Neutrophil (primary cell): Measurements from ENCODE around the gene APBA2.

Experiments
- H3K27ac ChIP-seq: fragments of 200-600 bp; sonication (generic); 2 replicates; pipeline ENCODE4 v1.5.1; 2016; ENCODE audit warnings: mild to moderate bottlenecking, moderate library complexity
- H3K27me3 ChIP-seq: fragments of 200-600 bp; sonication (generic); 2 replicates; pipeline ENCODE4 v1.6.0; 2016; ENCODE audit warnings: mild to moderate bottlenecking
- H3K36me3 ChIP-seq: fragments of 200-600 bp; sonication (generic); 2 replicates; pipeline ENCODE4 v1.5.1; 2017
- H3K4me1 ChIP-seq, 2 experiments: fragments of 200-600 bp in 1 of 2; sonication (generic) in 1 of 2; 1 replicate in 1 of 2; 2 replicates in 1 of 2; pipeline versions ENCODE4 v1.5.1 to v1.6.1; 2013 to 2016; ENCODE audit warnings: low read depth in 1 of 2, low read length in 1 of 2, mild to moderate bottlenecking in 1 of 2, moderate library complexity in 1 of 2; ENCODE audit not compliant: control insufficient read depth in 1 of 2, insufficient read depth in 1 of 2
- H3K4me3 ChIP-seq, 2 experiments: fragments of 200-600 bp in 1 of 2; sonication (generic) in 1 of 2; 1 replicate in 1 of 2; 2 replicates in 1 of 2; pipeline ENCODE4 v1.5.1; 2013 to 2016; ENCODE audit warnings: low read depth in 1 of 2, low read length in 1 of 2, mild to moderate bottlenecking in 1 of 2, moderate library complexity in 1 of 2
- H3K9me3 ChIP-seq: fragments of 200-600 bp; sonication (generic); 2 replicates; pipeline ENCODE4 v1.5.1; 2016
- TF ChIP-seq, protein P1 (sequence below): fragments of 200-600 bp; sonication (generic); IDR thresholded peaks from 2 replicates; pipeline ENCODE4 v1.5.1; 2016; ENCODE audit warnings: antibody characterized with exemption

APBA2 gene

GRCh38 chr15:29138260-29138659 is 252.5 kb downstream of the APBA2 start:
- TF ChIP-seq, protein P1, sequence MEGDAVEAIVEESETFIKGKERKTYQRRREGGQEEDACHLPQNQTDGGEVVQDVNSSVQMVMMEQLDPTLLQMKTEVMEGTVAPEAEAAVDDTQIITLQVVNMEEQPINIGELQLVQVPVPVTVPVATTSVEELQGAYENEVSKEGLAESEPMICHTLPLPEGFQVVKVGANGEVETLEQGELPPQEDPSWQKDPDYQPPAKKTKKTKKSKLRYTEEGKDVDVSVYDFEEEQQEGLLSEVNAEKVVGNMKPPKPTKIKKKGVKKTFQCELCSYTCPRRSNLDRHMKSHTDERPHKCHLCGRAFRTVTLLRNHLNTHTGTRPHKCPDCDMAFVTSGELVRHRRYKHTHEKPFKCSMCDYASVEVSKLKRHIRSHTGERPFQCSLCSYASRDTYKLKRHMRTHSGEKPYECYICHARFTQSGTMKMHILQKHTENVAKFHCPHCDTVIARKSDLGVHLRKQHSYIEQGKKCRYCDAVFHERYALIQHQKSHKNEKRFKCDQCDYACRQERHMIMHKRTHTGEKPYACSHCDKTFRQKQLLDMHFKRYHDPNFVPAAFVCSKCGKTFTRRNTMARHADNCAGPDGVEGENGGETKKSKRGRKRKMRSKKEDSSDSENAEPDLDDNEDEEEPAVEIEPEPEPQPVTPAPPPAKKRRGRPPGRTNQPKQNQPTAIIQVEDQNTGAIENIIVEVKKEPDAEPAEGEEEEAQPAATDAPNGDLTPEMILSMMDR, result no peak
- Histone ChIP-seq H3K4me1 (no peaks in the 10 kb centered on the region), H3K27ac (no peak overlapping the region), H3K4me3 (no peak overlapping the region), H3K27me3 (peaks cover 30% of the 10 kb centered on the region), H3K9me3 (no peaks in the 10 kb centered on the region), H3K36me3 (no peaks in the 10 kb centered on the region)

GRCh38 chr15:29139072-29139471 is 253.3 kb downstream of the APBA2 start:
- Histone ChIP-seq H3K9me3 (no peaks in the 10 kb centered on the region), H3K27ac (no peak overlapping the region), H3K36me3 (no peaks in the 10 kb centered on the region), H3K27me3 (peaks cover 30% of the 10 kb centered on the region), H3K4me3 (no peak overlapping the region), H3K4me1 (no peaks in the 10 kb centered on the region)
- TF ChIP-seq, protein P1, result no peak

GRCh38 chr15:29139540-29140459 is 254.0 kb downstream of the APBA2 start:
- Histone ChIP-seq H3K9me3 (no peaks in the 10 kb centered on the region), H3K4me3 (no peak overlapping the region), H3K36me3 (no peaks in the 10 kb centered on the region), H3K27ac (no peak overlapping the region), H3K27me3 (peaks cover 30% of the 10 kb centered on the region), H3K4me1 (no peaks in the 10 kb centered on the region)
- TF ChIP-seq, protein P1, result no peak

- TF ChIP-seq, protein P1, result no peak
- Histone ChIP-seq H3K4me3 (no peak overlapping the region), H3K9me3 (no peaks in the 10 kb centered on the region), H3K36me3 (no peaks in the 10 kb centered on the region), H3K4me1 (no peaks in the 10 kb centered on the region), H3K27me3 (peaks cover 30% of the 10 kb centered on the region), H3K27ac (no peak overlapping the region)
Observed at GRCh38 chr15:29140475-29141307, 254.9 kb downstream of the APBA2 start.

- Histone ChIP-seq H3K4me1 (no peaks in the 10 kb centered on the region), H3K27me3 (peaks cover 30% of the 10 kb centered on the region), H3K36me3 (no peaks in the 10 kb centered on the region), H3K4me3 (no peak overlapping the region), H3K27ac (no peak overlapping the region), H3K9me3 (no peaks in the 10 kb centered on the region)
- TF ChIP-seq, protein P1, result no peak
Observed at GRCh38 chr15:29141308-29142128, 255.7 kb downstream of the APBA2 start.
